GM12878 (cell line): ENCODE measurements around the gene RTL9. TPM values are rescaled to one million over a fixed set of nuclear protein-coding genes. Genes with fewer than 3 reads are reported as not detected.

Experiments used
- ATAC-seq: fragments of 200-7000 bp; cut with Tn5 transposase; 3 replicates; pipeline ENCODE4 v1.9.1; 2020; ENCODE audit warnings: mild to moderate bottlenecking, moderate library complexity
- BruUV-seq: library from RNA; stranded (reverse); fragments of 400-500 nt; replicated peaks from 2 replicates; lab custom pipeline; 2021; lab: Mats Ljungman, UMichigan
- CTCF ChIA-PET: fragments of 300-600 bp; sonication (Branson Sonifier 250); formaldehyde crosslinking; extraction: SDS; loops from one replicate; lab custom pipeline; 2021; ENCODE audit warnings: inconsistent platforms; lab: Yijun Ruan, JAX
- POLR2A ChIA-PET: fragments of 350-600 bp; formaldehyde crosslinking; extraction: SDS; loops from one replicate; lab custom pipeline; 2021; ENCODE audit warnings: inconsistent platforms; lab: Charles Lee
- RAD21 ChIA-PET: fragments of 300-600 bp; sonication (Branson Sonifier 250); formaldehyde crosslinking; loops from one replicate; lab custom pipeline; 2023; ENCODE audit warnings: antibody characterized with exemption; ENCODE audit not compliant: unreplicated experiment; lab: Charles Lee
- SMC1A ChIA-PET: fragments of 300-600 bp; sonication (Branson Sonifier 250); formaldehyde crosslinking; loops from one replicate; lab custom pipeline; 2023; ENCODE audit not compliant: unreplicated experiment, uncharacterized antibody; lab: Charles Lee
- DNase-seq: peaks from one replicate; pipeline ENCODE4 v3.0.0-alpha.2; 2011; ENCODE audit warnings: low read depth, low spot score
- FAIRE-seq: peaks from 3 replicates; lab custom pipeline; 2011; peaks lifted over from hg19 to GRCh38; lab: Jason Lieb, UNC
- H2AFZ ChIP-seq: 2 replicates; pipeline ENCODE4 v1.6.0; 2011; ENCODE audit warnings: low read depth, low read length, control low read depth; ENCODE audit not compliant: control insufficient read depth
- H3K27ac ChIP-seq: 2 replicates; pipeline ENCODE4 v1.5.1; 2011; ENCODE audit warnings: control low read depth; ENCODE audit not compliant: control insufficient read depth, insufficient read depth
- H3K27me3 ChIP-seq, 2 experiments: replicated peaks in 1 of 2; 2 replicates each; pipeline versions ENCODE4 v1.6.0 to v1.6.1; 2011; ENCODE audit warnings: low read length in 1 of 2; ENCODE audit not compliant: control insufficient read depth in 2 of 2, insufficient read depth in 2 of 2
- H3K36me3 ChIP-seq, 2 experiments: 2 replicates each; pipeline ENCODE4 v1.5.1; 2011; ENCODE audit warnings: low read length in 1 of 2; ENCODE audit not compliant: control insufficient read depth in 2 of 2, insufficient read depth in 2 of 2
- H3K4me1 ChIP-seq: 2 replicates; pipeline ENCODE4 v1.6.1; 2011; ENCODE audit warnings: mild to moderate bottlenecking, low read length, moderate library complexity, mixed read lengths; ENCODE audit not compliant: control insufficient read depth, insufficient read depth
- H3K4me2 ChIP-seq: 2 replicates; pipeline ENCODE4 v1.6.0; 2011; ENCODE audit warnings: control low read depth; ENCODE audit not compliant: control insufficient read depth, insufficient read depth
- H3K4me3 ChIP-seq: fragments of 200-600 bp; sonication (generic); 2 replicates; pipeline ENCODE4 v1.5.1; 2016
- H3K79me2 ChIP-seq: 2 replicates; pipeline ENCODE4 v1.6.0; 2011; ENCODE audit warnings: low read length; ENCODE audit not compliant: control insufficient read depth, insufficient read depth
- H3K9ac ChIP-seq: 2 replicates; pipeline ENCODE4 v1.8.0; 2011; ENCODE audit warnings: low read length, control low read depth, mixed read lengths; ENCODE audit not compliant: control insufficient read depth, insufficient read depth
- H3K9me3 ChIP-seq: replicated peaks from 3 replicates; pipeline ENCODE4 v1.5.1; 2011; ENCODE audit warnings: mild to moderate bottlenecking, low read length; ENCODE audit not compliant: control insufficient read depth, insufficient read depth
- H4K20me1 ChIP-seq: 2 replicates; pipeline ENCODE4 v1.6.0; 2011; ENCODE audit not compliant: control insufficient read depth, insufficient read depth
- ATF2 ChIP-seq: IDR thresholded peaks from 2 replicates; pipeline ENCODE4 v1.6.1; 2012; ENCODE audit warnings: low read length, inconsistent platforms
- CUX1 ChIP-seq: IDR thresholded peaks from 2 replicates; pipeline ENCODE4 v1.6.1; 2012; ENCODE audit warnings: improper control_type of control experiment, low read depth, low read length; ENCODE audit not compliant: insufficient replicate concordance
- FOXK2 ChIP-seq: fragments of 450-650 bp; IDR thresholded peaks from 2 replicates; pipeline ENCODE4 v1.6.1; 2017; ENCODE audit warnings: mild to moderate bottlenecking, moderate library complexity
- KDM1A ChIP-seq: fragments of 200-600 bp; sonication (generic); IDR thresholded peaks from 2 replicates; pipeline ENCODE4 v1.6.1; 2016; ENCODE audit warnings: borderline replicate concordance
- MTA3 ChIP-seq: IDR thresholded peaks from 2 replicates; pipeline ENCODE4 v1.6.1; 2012; ENCODE audit warnings: low read length, inconsistent platforms, borderline replicate concordance
- NR2F1 ChIP-seq: fragments of 450-650 bp; conservative IDR thresholded peaks from 2 replicates; pipeline ENCODE4 v1.6.1; 2017; ENCODE audit warnings: mild to moderate bottlenecking
- RAD21 ChIP-seq: IDR thresholded peaks from 2 replicates; pipeline ENCODE4 v1.6.1; 2011; ENCODE audit warnings: mild to moderate bottlenecking, low read depth, low read length, moderate library complexity; ENCODE audit not compliant: insufficient read depth
- YBX1 ChIP-seq: fragments of 450-650 bp; IDR thresholded peaks from 2 replicates; pipeline ENCODE4 v1.6.1; 2016; ENCODE audit warnings: antibody characterized with exemption
- ZBTB4 ChIP-seq: fragments of 450-650 bp; formaldehyde crosslinking; IDR thresholded peaks from 2 replicates; pipeline ENCODE4 v1.4.0; 2022; ENCODE audit warnings: mild to moderate bottlenecking, moderate library complexity
- ZNF592 ChIP-seq: fragments of 450-650 bp; IDR thresholded peaks from 2 replicates; pipeline ENCODE4 v1.6.1; 2017; ENCODE audit warnings: mild to moderate bottlenecking, moderate library complexity
- WGBS: methylation state at CpG from one replicate; pipeline ENCODE4 v1.1.6; 2016; ENCODE audit warnings: low lambda C conversion rate; ENCODE audit not compliant: insufficient replicate concordance, insufficient coverage; ENCODE audit errors: missing lambda C conversion rate; 5-methylcytosine and 5-hydroxymethylcytosine counted together
- in situ Hi-C: fragments of 300-500 bp; cut with MboI; formaldehyde crosslinking; loops from 9 replicates; pipeline ENCODE4 v1.14.3; 2018; ENCODE audit warnings: mixed read lengths
- intact Hi-C: fragments of 100-400 bp; cut with micrococcal nuclease; formaldehyde crosslinking; loops from one replicate; pipeline ENCODE4 v1.14.2; 2022; ENCODE audit not compliant: unreplicated experiment
- polyA plus RNA-seq, 11 experiments: library from polyadenylated mRNA; depleted of rRNA in 4 of 11; unstranded in 6 of 11; stranded (reverse) in 5 of 11; fragments of >200 nt; fragmentation: Nextera tagmentation in 4 of 11; fragmentation: Illumina TruSeq in 1 of 11; extraction: Ambion mirVana in 4 of 11; extraction: Trizol in 1 of 11; gene quantifications; 1 replicate in 1 of 11; 2 replicates in 10 of 11; pipeline versions ENCODE4 v1.2.1 to v1.2.3, GENCODE V29; 2011 to 2016; ENCODE audit warnings: inconsistent platforms in 2 of 11, missing spikeins in 2 of 11, low read depth in 1 of 11
- total RNA-seq, 4 experiments: library from RNA; depleted of rRNA in 3 of 4; stranded (reverse); fragments of >200 nt in 3 of 4; fragmentation: Illumina TruSeq in 1 of 4; extraction: Trizol in 1 of 4; gene quantifications; 2 replicates each; pipeline versions ENCODE4 v1.2.1 to v1.2.3, GENCODE V29; 2013 to 2021

The RTL9 gene
- total and polyA plus RNA-seq, 10 of the 15 experiments (the other 5 are each of a cell fraction or from before 2014, with no cell fraction given), result 0.05 to 1.2 (median 0.17) TPM

- Histone ChIP-seq H3K79me2 (no peaks in the 10 kb centered on the region), H2AFZ (no peak overlapping the region), H3K9ac (no peak overlapping the region), H3K4me2 (no peak overlapping the region), H3K27ac (no peak overlapping the region), H3K27me3 (no peaks in the 10 kb centered on the region), H3K4me1 (no peaks in the 10 kb centered on the region), H4K20me1 (no peaks in the 10 kb centered on the region), H3K9me3 (no peaks in the 10 kb centered on the region), H3K36me3 (no peaks in the 10 kb centered on the region), H3K4me3 (no peak overlapping the region)
- 0% methylated on average over 1 of the region's 1 CpG for WGBS
- ChIA-PET POLR2A (no interaction called here), CTCF (interaction anchor here (1.0 to 23.1 kb wide), 5 partner anchors 10 to 256 kb away, joined by 3 to 792 read pairs (median 37); no protein-coding TSS in a partner anchor), SMC1A (interaction anchor here (1.0 to 18.9 kb wide), 6 partner anchors 9 to 444 kb away, joined by 3 to 289 read pairs (median 4); no protein-coding TSS in a partner anchor), RAD21 (interaction anchor here (0.7 to 3.2 kb wide), 2 partner anchors 231 to 243 kb away, joined by 3 to 32 read pairs; no protein-coding TSS in a partner anchor)
- ATAC-seq, result no peak
- intact Hi-C loops, result no loop called here
- in situ Hi-C loops, result no loop called here
- DNase-seq, result no peak
- no TSS peak for BruUV-seq
- FAIRE-seq, result no peak
- TF ChIP-seq YBX1 (no peak), RAD21 (no peak), ATF2 (no peak), ZNF592 (no peak), CUX1 (no peak), ZBTB4 (CRISPR knock-in tag) (no peak), KDM1A (no peak), NR2F1 (no peak), FOXK2 (no peak), MTA3 (no peak)
Measured at GRCh38 chrX:110402850-110403221, 44.2 kb downstream of the RTL9 start.
